GM21381 (cell line): ENCODE measurements around the gene VEZT.

Experiments
- ATAC-seq: cut with Tn5 transposase; IDR thresholded peaks from one replicate; pipeline ENCODE4 v1.9.1; 2021; ENCODE audit warnings: mild to moderate bottlenecking, moderate library complexity; ENCODE audit not compliant: unreplicated experiment

The VEZT gene

GRCh38 chr12:95248604-95249360 lies 31.2 kb downstream of the VEZT start:
- no peak for ATAC-seq

GRCh38 chr12:95253386-95253785 lies 35.8 kb downstream of the VEZT start:
- ATAC-seq, result no peak

GRCh38 chr12:95257541-95257940 lies 39.9 kb downstream of the VEZT start:
- no peak for ATAC-seq

- no peak for ATAC-seq
Measured at GRCh38 chr12:95258151-95258550, 40.5 kb downstream of the VEZT start.

- ATAC-seq, result no peak
Measured at GRCh38 chr12:95258803-95259202, 41.2 kb downstream of the VEZT start.

GRCh38 chr12:95259368-95259767 lies 41.8 kb downstream of the VEZT start:
- ATAC-seq, result no peak

- ATAC-seq, result no peak
Measured at GRCh38 chr12:95261109-95261508, 43.5 kb downstream of the VEZT start.

GRCh38 chr12:95262808-95263207 lies 45.2 kb downstream of the VEZT start:
- no peak for ATAC-seq

- ATAC-seq, result no peak
Measured at GRCh38 chr12:95265765-95266164, 48.2 kb downstream of the VEZT start.

GRCh38 chr12:95266254-95266653 lies 48.6 kb downstream of the VEZT start:
- ATAC-seq, result no peak

- no peak for ATAC-seq
Measured at GRCh38 chr12:95269892-95270291, 52.3 kb downstream of the VEZT start.

GRCh38 chr12:95271465-95271864 lies 53.9 kb downstream of the VEZT start:
- no peak for ATAC-seq

GRCh38 chr12:95277139-95277538 lies 59.5 kb downstream of the VEZT start:
- no peak for ATAC-seq

GRCh38 chr12:95279856-95280255 lies 62.2 kb downstream of the VEZT start:
- no peak for ATAC-seq

GRCh38 chr12:95282266-95282665 lies 64.7 kb downstream of the VEZT start:
- no peak for ATAC-seq

GRCh38 chr12:95283371-95283770 lies 65.8 kb downstream of the VEZT start:
- no peak for ATAC-seq

- no peak for ATAC-seq
Measured at GRCh38 chr12:95286713-95287112, 69.1 kb downstream of the VEZT start.

- no peak for ATAC-seq
Measured at GRCh38 chr12:95291501-95291900, 73.9 kb downstream of the VEZT start.

GRCh38 chr12:95298916-95299315 lies 81.3 kb downstream of the VEZT start:
- no peak for ATAC-seq

- no peak for ATAC-seq
Measured at GRCh38 chr12:95300286-95300685, 82.7 kb downstream of the VEZT start.

- no peak for ATAC-seq
Measured at GRCh38 chr12:95303476-95303875, 85.9 kb downstream of the VEZT start.

GRCh38 chr12:95304673-95305198 lies 87.1 kb downstream of the VEZT start:
- no peak for ATAC-seq

GRCh38 chr12:95312656-95313055 lies 95.0 kb downstream of the VEZT start:
- no peak for ATAC-seq
